H1 (cell line): ENCODE data around the gene PER2.
A peak's percentile ranks its signal among the peaks of the same experiment; 100 is the strongest.

Experiments
- BACH1 ChIP-seq: IDR thresholded peaks from 2 replicates; pipeline ENCODE4 v1.6.1; 2012; ENCODE audit warnings: low read length, improper control_type of control experiment
- BRCA1 ChIP-seq: IDR thresholded peaks from 2 replicates; pipeline ENCODE4 v1.6.1; 2012; ENCODE audit warnings: low read depth, low read length, improper control_type of control experiment
- CTCF ChIP-seq, 3 experiments: IDR thresholded peaks; 1 replicate in 2 of 3; 2 replicates in 1 of 3; pipeline versions ENCODE4 v1.5.1 to v1.6.1; 2011; ENCODE audit warnings: low read length in 3 of 3, mild to moderate bottlenecking in 3 of 3, inconsistent platforms in 2 of 3, low read depth in 1 of 3, moderate library complexity in 1 of 3; ENCODE audit not compliant: insufficient read depth in 1 of 3; ENCODE audit errors: control extremely low read depth in 1 of 3
- EZH2 ChIP-seq: fragments of 200-600 bp; sonication (generic); IDR thresholded peaks from 2 replicates; pipeline ENCODE4 v1.7.1; 2012; ENCODE audit warnings: low read depth, mild to moderate bottlenecking, moderate library complexity, low read length, inconsistent platforms; ENCODE audit not compliant: severe bottlenecking
- MAX ChIP-seq: IDR thresholded peaks from 2 replicates; pipeline ENCODE4 v1.6.1; 2012; ENCODE audit warnings: inconsistent platforms
- NANOG ChIP-seq: IDR thresholded peaks from 2 replicates; pipeline ENCODE4 v1.6.1; 2011; ENCODE audit warnings: low read length, low read depth, mild to moderate bottlenecking, inconsistent platforms; ENCODE audit not compliant: insufficient read depth, poor library complexity, severe bottlenecking
- POLR2A ChIP-seq, 2 experiments: IDR thresholded peaks; 1 replicate in 1 of 2; 2 replicates in 1 of 2; pipeline ENCODE4 v1.6.1; 2011; ENCODE audit warnings: low read depth in 2 of 2, low read length in 2 of 2, mild to moderate bottlenecking in 2 of 2; ENCODE audit errors: control extremely low read depth in 1 of 2
- POLR2AphosphoS5 ChIP-seq: IDR thresholded peaks from 2 replicates; pipeline ENCODE4 v1.6.1; 2011; ENCODE audit warnings: low read depth, low read length
- RBBP5 ChIP-seq: IDR thresholded peaks from 2 replicates; pipeline ENCODE4 v1.7.1; 2012; ENCODE audit warnings: low read depth, mild to moderate bottlenecking, inconsistent platforms, low read length, moderate library complexity, borderline replicate concordance
- ZNF274 ChIP-seq: IDR thresholded peaks from 2 replicates; pipeline ENCODE4 v1.7.0; 2012; ENCODE audit warnings: low read length, borderline replicate concordance; ENCODE audit errors: extremely low read depth
- TF ChIP-seq, protein P1 (sequence below): IDR thresholded peaks from 2 replicates; pipeline ENCODE4 v1.6.1; 2011; ENCODE audit warnings: low read depth, mild to moderate bottlenecking, low read length; ENCODE audit not compliant: insufficient read depth
- TF ChIP-seq, protein P2 (sequence below): IDR thresholded peaks from 2 replicates; pipeline ENCODE4 v1.6.1; 2012; ENCODE audit warnings: low read length, inconsistent platforms

DNA sequence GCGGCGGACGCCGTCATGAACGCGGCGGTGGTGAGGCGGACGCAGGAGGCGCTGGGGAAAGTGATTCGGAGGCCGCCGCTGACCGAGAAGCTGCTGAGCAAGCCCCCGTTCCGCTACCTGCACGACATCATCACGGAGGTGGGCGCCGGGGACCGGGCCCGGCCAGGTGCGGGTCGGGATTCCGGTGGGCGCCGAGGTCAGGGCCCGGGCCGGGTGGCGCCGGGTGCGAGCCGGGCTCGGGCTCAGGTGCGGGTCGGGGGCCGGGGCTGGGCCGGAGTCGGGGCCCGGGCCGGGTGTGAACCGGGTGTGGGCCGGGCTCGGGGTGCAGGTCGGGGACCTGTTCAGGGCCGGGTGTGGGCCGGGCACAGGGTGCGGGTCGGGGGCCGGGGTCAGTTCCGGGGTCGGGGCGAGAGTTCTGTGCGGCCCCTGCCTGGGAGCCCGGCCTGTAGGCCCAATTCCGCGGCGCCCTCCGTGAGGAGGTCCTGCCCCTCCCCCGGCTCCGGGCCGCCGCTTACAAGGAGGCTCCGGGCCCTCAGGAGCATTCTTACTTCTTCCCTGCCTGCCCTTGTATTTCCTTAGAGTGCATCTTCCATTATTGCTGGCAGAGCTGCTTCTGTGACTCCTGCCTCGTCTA lies 32.4 kb upstream of the PER2 start:
- TF ChIP-seq POLR2A (IDR thresholded peaks at IDR 0.05; ENCODE audit: control extremely low read depth in 1 of 2, low read depth in 2 of 2, low read length in 2 of 2) (no peak), NANOG (no peak), POLR2AphosphoS5 (no peak), CTCF (IDR thresholded peaks at IDR 0.05; ENCODE audit: control extremely low read depth in 1 of 3, insufficient read depth in 1 of 3, low read depth in 1 of 3, low read length in 3 of 3) (no peak), BACH1 (no peak), RBBP5 (0 out of 2 replicates have a peak, but pooled peaks have one; percentile 51), BRCA1 (no peak), ZNF274 (no peak), EZH2 (no peak), MAX (no peak)
- TF ChIP-seq, protein P1, sequence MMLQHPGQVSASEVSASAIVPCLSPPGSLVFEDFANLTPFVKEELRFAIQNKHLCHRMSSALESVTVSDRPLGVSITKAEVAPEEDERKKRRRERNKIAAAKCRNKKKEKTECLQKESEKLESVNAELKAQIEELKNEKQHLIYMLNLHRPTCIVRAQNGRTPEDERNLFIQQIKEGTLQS: no peak
- TF ChIP-seq, protein P2, sequence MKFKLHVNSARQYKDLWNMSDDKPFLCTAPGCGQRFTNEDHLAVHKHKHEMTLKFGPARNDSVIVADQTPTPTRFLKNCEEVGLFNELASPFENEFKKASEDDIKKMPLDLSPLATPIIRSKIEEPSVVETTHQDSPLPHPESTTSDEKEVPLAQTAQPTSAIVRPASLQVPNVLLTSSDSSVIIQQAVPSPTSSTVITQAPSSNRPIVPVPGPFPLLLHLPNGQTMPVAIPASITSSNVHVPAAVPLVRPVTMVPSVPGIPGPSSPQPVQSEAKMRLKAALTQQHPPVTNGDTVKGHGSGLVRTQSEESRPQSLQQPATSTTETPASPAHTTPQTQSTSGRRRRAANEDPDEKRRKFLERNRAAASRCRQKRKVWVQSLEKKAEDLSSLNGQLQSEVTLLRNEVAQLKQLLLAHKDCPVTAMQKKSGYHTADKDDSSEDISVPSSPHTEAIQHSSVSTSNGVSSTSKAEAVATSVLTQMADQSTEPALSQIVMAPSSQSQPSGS: no peak
